Ectodermal cell (in vitro differentiated cells): ENCODE data around the gene FBXO33.
"Not testable (repeated sequence)": the region's sequence is repeated elsewhere in the genome, so short reads cannot be mapped to it uniquely, and the experiment has no call there.

ENCODE experiments used
- H3K27ac ChIP-seq: 2 replicates; pipeline ENCODE4 v1.7.0; 2013; ENCODE audit warnings: mild to moderate bottlenecking, low read depth, low read length; ENCODE audit not compliant: insufficient read depth, poor library complexity, severe bottlenecking
- H3K27me3 ChIP-seq: 2 replicates; pipeline ENCODE4 v1.7.0; 2013; ENCODE audit warnings: mild to moderate bottlenecking, low read length; ENCODE audit not compliant: insufficient read depth, control insufficient read depth, poor library complexity, severe bottlenecking
- H3K36me3 ChIP-seq: one replicate; pipeline ENCODE4 v1.7.0; 2013; ENCODE audit warnings: low read length; ENCODE audit not compliant: control insufficient read depth, insufficient read depth
- H3K4me1 ChIP-seq: one replicate; pipeline ENCODE4 v1.7.0; 2013; ENCODE audit warnings: low read length; ENCODE audit not compliant: control insufficient read depth, insufficient read depth
- H3K4me3 ChIP-seq: 2 replicates; pipeline ENCODE4 v1.7.0; 2013; ENCODE audit warnings: low read depth, low read length, control low read depth; ENCODE audit not compliant: insufficient read depth
- H3K9me3 ChIP-seq: 2 replicates; pipeline ENCODE4 v1.7.0; 2013; ENCODE audit warnings: mild to moderate bottlenecking, low read length, moderate library complexity; ENCODE audit not compliant: control insufficient read depth
- WGBS, 2 experiments: methylation state at CpG; one replicate each; pipeline ENCODE4 v1.1.7; 2013; ENCODE audit warnings: missing lambda C conversion rate in 2 of 2; 5-methylcytosine and 5-hydroxymethylcytosine counted together

The FBXO33 gene

DNA sequence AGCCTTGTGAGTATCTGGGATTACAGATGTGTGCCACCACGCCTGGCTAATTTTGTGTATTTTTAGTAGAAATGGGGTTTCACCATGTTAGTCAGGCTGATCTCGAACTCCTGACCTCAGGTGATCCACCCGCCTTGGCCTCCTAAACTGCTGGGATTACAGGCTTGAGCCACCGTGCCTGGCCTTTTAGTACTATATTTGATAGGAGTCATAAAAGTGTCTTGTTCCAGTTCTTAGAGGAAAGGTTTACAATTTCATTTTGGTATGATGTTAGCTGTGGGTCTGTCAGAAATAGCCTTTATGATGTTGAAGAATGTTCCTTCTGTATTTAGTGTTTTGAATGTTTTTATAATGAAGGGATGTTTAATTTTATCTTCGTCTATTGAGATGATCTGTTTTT lies 70.7 kb downstream of the FBXO33 start:
- not testable (repeated sequence) for H3K4me1 ChIP-seq, H3K27ac ChIP-seq, H3K4me3 ChIP-seq, H3K27me3 ChIP-seq, H3K36me3 ChIP-seq, H3K9me3 ChIP-seq
- 86 to 90% methylated on average over 4 to 5 of the region's 5 CpGs for WGBS, 2 experiments

DNA sequence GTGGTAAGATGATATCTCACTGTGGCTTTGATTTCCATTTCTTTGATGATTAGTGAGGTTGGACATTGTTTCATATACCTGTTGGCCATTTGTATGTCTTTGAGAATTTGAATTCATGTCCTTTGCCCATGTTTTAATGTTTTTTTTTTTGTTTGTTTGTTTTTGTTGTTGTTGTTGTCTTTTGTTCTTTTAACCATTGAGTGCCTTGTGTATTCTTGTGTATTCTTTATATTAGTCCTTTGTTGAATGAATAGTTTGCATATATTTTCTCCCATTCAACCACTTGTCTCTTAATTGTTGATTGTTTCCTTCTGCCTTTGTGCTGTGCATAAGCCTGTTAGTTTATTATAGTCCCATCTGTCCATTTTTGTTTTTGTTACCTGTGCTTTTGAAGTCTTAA lies 71.9 kb downstream of the FBXO33 start:
- no peaks in the 10 kb centered on the region for H3K9me3 ChIP-seq
- no peak overlapping the region for H3K4me3 ChIP-seq

DNA sequence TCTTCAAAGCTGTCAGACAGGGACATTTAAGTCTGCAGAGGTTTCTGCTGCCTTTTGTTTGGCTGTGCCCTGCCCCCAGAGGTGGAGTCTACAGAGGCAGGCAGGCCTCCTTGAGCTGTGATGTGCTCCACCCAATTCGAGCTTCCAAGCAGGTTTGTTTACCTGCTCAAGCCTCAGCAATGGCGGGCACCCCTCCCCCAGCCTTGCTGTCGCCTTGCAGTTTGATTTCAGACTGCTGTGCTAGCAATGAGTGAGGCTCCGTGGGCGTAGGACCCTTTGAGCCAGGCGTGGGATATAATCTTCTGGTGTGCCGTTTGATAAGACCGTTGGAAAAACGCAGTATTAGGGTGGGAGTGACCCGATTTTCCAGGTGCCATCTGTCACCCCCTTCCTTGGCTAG lies 73.2 kb downstream of the FBXO33 start:
- not testable (repeated sequence) for H3K9me3 ChIP-seq, H3K4me1 ChIP-seq, H3K36me3 ChIP-seq, H3K27me3 ChIP-seq, H3K27ac ChIP-seq, H3K4me3 ChIP-seq
- 94 to 97% methylated on average over 10 of the region's 10 CpGs for WGBS, 2 experiments

More for the DNA sequence above, 71.9 kb downstream of the FBXO33 start:
- Histone ChIP-seq H3K4me1 (no peaks in the 10 kb centered on the region), H3K27me3 (no peaks in the 10 kb centered on the region), H3K36me3 (no peaks in the 10 kb centered on the region), H3K27ac (no peak overlapping the region)

DNA sequence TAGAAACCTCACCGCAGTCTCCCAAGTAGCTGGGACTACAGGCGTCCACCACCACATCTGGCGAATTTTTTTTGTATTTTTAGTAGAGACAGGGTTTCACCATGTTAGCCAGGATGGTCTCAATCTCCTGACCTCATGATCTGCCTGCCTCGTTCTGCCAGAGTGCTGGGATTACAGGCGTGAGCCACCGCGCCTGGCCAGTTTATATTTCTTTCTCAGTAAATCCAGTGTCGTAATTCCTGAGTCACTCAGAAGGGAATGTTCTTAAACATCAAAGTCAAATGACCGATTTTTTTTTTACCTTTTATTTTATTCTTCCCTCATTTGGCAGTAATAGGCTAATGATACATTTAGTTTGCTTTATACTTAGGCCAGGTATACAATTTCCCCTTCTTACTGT lies 80.5 kb downstream of the FBXO33 start:
- Histone ChIP-seq H3K4me1 (no peaks in the 10 kb centered on the region), H3K36me3 (no peaks in the 10 kb centered on the region), H3K9me3 (no peaks in the 10 kb centered on the region), H3K27me3 (no peaks in the 10 kb centered on the region), H3K27ac (no peak overlapping the region), H3K4me3 (no peak overlapping the region)
- WGBS, 2 experiments = 94 to 95% methylated on average over 8 to 9 of the region's 9 CpGs

DNA sequence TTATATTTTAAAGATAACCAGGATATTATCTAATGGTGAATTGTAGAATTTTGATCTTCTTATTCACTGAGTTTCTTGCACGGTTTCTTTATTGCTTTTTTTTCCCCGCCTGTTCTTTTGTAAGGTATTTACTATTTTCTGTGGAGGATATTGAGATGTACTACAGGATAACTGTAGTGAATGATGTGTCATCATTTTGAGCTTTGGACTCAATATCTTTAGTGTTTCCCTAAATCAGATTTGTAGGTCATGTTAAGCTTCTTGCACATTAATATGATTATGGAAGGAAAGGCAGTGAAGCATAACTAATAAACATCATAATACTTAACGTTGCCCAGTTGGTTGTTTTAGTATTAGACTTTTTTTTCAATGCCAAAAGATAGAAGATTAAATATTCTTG lies 81.4 kb downstream of the FBXO33 start:
- H3K9me3 ChIP-seq = no peaks in the 10 kb centered on the region
- H3K4me1 ChIP-seq = no peaks in the 10 kb centered on the region
- no peaks in the 10 kb centered on the region for H3K27me3 ChIP-seq
- no peaks in the 10 kb centered on the region for H3K36me3 ChIP-seq
- H3K27ac ChIP-seq = no peak overlapping the region
- H3K4me3 ChIP-seq = no peak overlapping the region
- 96 to 100% methylated on average over 2 of the region's 3 CpGs for WGBS, 2 experiments
